Measurements from ENCODE around the gene IL22. TPM values are rescaled to one million over a fixed set of nuclear protein-coding genes. Genes with fewer than 3 reads are reported as not detected.

IL22 gene
- total RNA-seq, 1 donor from 2014 or later: not detected

Other genes with a start within 250 kb of the IL22 start
- not detected in 2 replicates for gene IFNG, start 93.9 kb downstream of the IL22 start, total RNA-seq
- gene IL26, start 27.8 kb downstream of the IL22 start, total RNA-seq: not detected in 2 replicates
- gene MDM1, start 78.8 kb upstream of the IL22 start, total RNA-seq: 7.6 and 10.9 TPM in 2 replicates